Trophoblast cell (in vitro differentiated cells and primary cell): ENCODE results near the gene ATG7.

Experiments used
- DNase-seq, 2 donors: peaks; one replicate each; pipeline ENCODE4 v3.0.0-alpha.2; 2016
- H2AFZ ChIP-seq: 2 replicates; pipeline ENCODE4 v1.6.1; 2013; ENCODE audit warnings: low read length, moderate library complexity, mild to moderate bottlenecking; ENCODE audit not compliant: insufficient read depth, poor library complexity
- H2AK5ac ChIP-seq: 2 replicates; pipeline ENCODE4 v1.6.1; 2013; ENCODE audit warnings: mild to moderate bottlenecking, low read length
- H2BK120ac ChIP-seq: 2 replicates; pipeline ENCODE4 v1.6.1; 2013; ENCODE audit warnings: low read length, mild to moderate bottlenecking, moderate library complexity; ENCODE audit not compliant: insufficient read depth, poor library complexity
- H2BK12ac ChIP-seq: 2 replicates; pipeline ENCODE4 v1.6.1; 2013; ENCODE audit warnings: mild to moderate bottlenecking, low read length, moderate library complexity
- H2BK5ac ChIP-seq: 2 replicates; pipeline ENCODE4 v1.6.1; 2013; ENCODE audit warnings: low read length, low read depth, moderate library complexity, mild to moderate bottlenecking; ENCODE audit not compliant: poor library complexity
- H3K14ac ChIP-seq: 2 replicates; pipeline ENCODE4 v1.6.1; 2013; ENCODE audit warnings: mild to moderate bottlenecking, low read length
- H3K18ac ChIP-seq: 2 replicates; pipeline ENCODE4 v1.6.1; 2013; ENCODE audit warnings: mild to moderate bottlenecking, low read length
- H3K23ac ChIP-seq: 2 replicates; pipeline ENCODE4 v1.6.1; 2013; ENCODE audit warnings: low read length
- H3K27ac ChIP-seq: 2 replicates; pipeline ENCODE4 v1.5.1; 2013; ENCODE audit warnings: low read depth, mild to moderate bottlenecking, inconsistent platforms, low read length, moderate library complexity
- H3K27me3 ChIP-seq: 2 replicates; pipeline ENCODE4 v1.6.1; 2013; ENCODE audit warnings: inconsistent platforms, mild to moderate bottlenecking, low read length, moderate library complexity; ENCODE audit not compliant: insufficient read depth
- H3K36me3 ChIP-seq, 2 experiments: 1 replicate in 1 of 2; 2 replicates in 1 of 2; pipeline ENCODE4 v1.6.1; 2013; ENCODE audit warnings: low read length in 2 of 2, mild to moderate bottlenecking in 2 of 2, moderate library complexity in 1 of 2; ENCODE audit not compliant: insufficient read depth in 2 of 2, control insufficient read depth in 1 of 2
- H3K4ac ChIP-seq: 2 replicates; pipeline ENCODE4 v1.6.1; 2013; ENCODE audit warnings: low read depth, mild to moderate bottlenecking, low read length, moderate library complexity
- H3K4me1 ChIP-seq, 2 experiments: 1 replicate in 1 of 2; 2 replicates in 1 of 2; pipeline ENCODE4 v1.6.1; 2013; ENCODE audit warnings: low read length in 2 of 2, mild to moderate bottlenecking in 2 of 2, moderate library complexity in 1 of 2; ENCODE audit not compliant: insufficient read depth in 2 of 2, control insufficient read depth in 1 of 2
- H3K4me2 ChIP-seq: 2 replicates; pipeline ENCODE4 v1.6.1; 2013; ENCODE audit warnings: inconsistent platforms, mild to moderate bottlenecking, low read length, moderate library complexity
- H3K4me3 ChIP-seq: 2 replicates; pipeline ENCODE4 v1.5.1; 2013; ENCODE audit warnings: mild to moderate bottlenecking, low read depth, low read length, inconsistent platforms
- H3K79me1 ChIP-seq: one replicate; pipeline ENCODE4 v1.6.1; 2013; ENCODE audit warnings: low read length
- H3K79me2 ChIP-seq: 2 replicates; pipeline ENCODE4 v1.6.1; 2013; ENCODE audit warnings: low read length, mild to moderate bottlenecking; ENCODE audit not compliant: control insufficient read depth, insufficient read depth, poor library complexity
- H3K9ac ChIP-seq: 2 replicates; pipeline ENCODE4 v1.6.1; 2013; ENCODE audit warnings: mild to moderate bottlenecking, low read length
- H3K9me3 ChIP-seq: 2 replicates; pipeline ENCODE4 v1.6.1; 2013; ENCODE audit warnings: low read depth, mild to moderate bottlenecking, control low read depth, inconsistent platforms, low read length; ENCODE audit not compliant: insufficient read depth
- H4K12ac ChIP-seq: 2 replicates; pipeline ENCODE4 v1.6.1; 2013; ENCODE audit warnings: low read depth, mild to moderate bottlenecking, low read length, moderate library complexity
- H4K8ac ChIP-seq: 2 replicates; pipeline ENCODE4 v1.6.1; 2013; ENCODE audit warnings: low read depth, mild to moderate bottlenecking, low read length, moderate library complexity
- H4K91ac ChIP-seq: one replicate; pipeline ENCODE4 v1.6.1; 2013; ENCODE audit warnings: low read depth, mild to moderate bottlenecking, low read length, moderate library complexity
- WGBS: extraction: QIAGEN DNeasy Blood & Tissue Kit; methylation state at CpG from one replicate; pipeline ENCODE4 v1.1.7; 2013; ENCODE audit warnings: missing lambda C conversion rate; ENCODE audit not compliant: insufficient read length, insufficient coverage; ENCODE audit errors: extremely low coverage; 5-methylcytosine and 5-hydroxymethylcytosine counted together

ATG7 gene

GRCh38 chr3:11356269-11356668, 84.1 kb downstream of the ATG7 start:
- no peak overlapping the region for H3K9ac ChIP-seq
- H3K4ac ChIP-seq: no peak overlapping the region
- no peak for DNase-seq
- no peaks in the 10 kb centered on the region for H3K79me1 ChIP-seq
- no peak overlapping the region for H3K23ac ChIP-seq
- peaks cover 10 to 15% of the 10 kb centered on the region in 2 experiments for H3K36me3 ChIP-seq
- H3K4me2 ChIP-seq: no peak overlapping the region
- H4K12ac ChIP-seq: no peak overlapping the region
- no peaks in the 10 kb centered on the region for H3K79me2 ChIP-seq
- H3K18ac ChIP-seq: no peak overlapping the region
- no peak overlapping the region for H2BK12ac ChIP-seq
- no peak overlapping the region for H3K14ac ChIP-seq
- no peak overlapping the region for H4K91ac ChIP-seq
- H2BK120ac ChIP-seq: no peak overlapping the region
- no peaks in the 10 kb centered on the region for H3K9me3 ChIP-seq
- H2AK5ac ChIP-seq: no peak overlapping the region
- H3K27me3 ChIP-seq: no peaks in the 10 kb centered on the region
- no peak overlapping the region for H2AFZ ChIP-seq
- no peak overlapping the region for H3K27ac ChIP-seq
- no peak overlapping the region for H4K8ac ChIP-seq
- no peak overlapping the region for H3K4me3 ChIP-seq
- H3K4me1 ChIP-seq: no peaks in the 10 kb centered on the region
- no peak overlapping the region for H2BK5ac ChIP-seq
- no CpG with 5 or more reads among the region's 1 CpG for WGBS

- H3K79me2 ChIP-seq: no peaks in the 10 kb centered on the region
- H3K14ac ChIP-seq: no peak overlapping the region
- H3K9me3 ChIP-seq: no peaks in the 10 kb centered on the region
- H3K4me3 ChIP-seq: no peak overlapping the region
- H2BK12ac ChIP-seq: no peak overlapping the region
- no peaks in the 10 kb centered on the region for H3K79me1 ChIP-seq
- H3K36me3 ChIP-seq: peaks cover 17 to 25% of the 10 kb centered on the region in 2 experiments
- H3K23ac ChIP-seq: no peak overlapping the region
- no peak overlapping the region for H3K4me2 ChIP-seq
- H2AK5ac ChIP-seq: no peak overlapping the region
- no peak overlapping the region for H3K4ac ChIP-seq
- H4K8ac ChIP-seq: no peak overlapping the region
- no peak overlapping the region for H4K91ac ChIP-seq
- H2BK5ac ChIP-seq: no peak overlapping the region
- H3K27ac ChIP-seq: no peak overlapping the region
- no peak for DNase-seq
- H4K12ac ChIP-seq: no peak overlapping the region
- no CpG with 5 or more reads among the region's 5 CpGs for whole genome bisulfite sequencing
- no peak overlapping the region for H3K18ac ChIP-seq
- H3K9ac ChIP-seq: no peak overlapping the region
- H2AFZ ChIP-seq: no peak overlapping the region
- H3K27me3 ChIP-seq: no peaks in the 10 kb centered on the region
- peaks cover 0 to 3% of the 10 kb centered on the region in 2 experiments for H3K4me1 ChIP-seq
- H2BK120ac ChIP-seq: no peak overlapping the region
These were observed 90.4 kb downstream of the ATG7 start for GRCh38 chr3:11362600-11362999.

- no peak overlapping the region for H2BK5ac ChIP-seq
- no peak overlapping the region for H3K27ac ChIP-seq
- no peak overlapping the region for H2AFZ ChIP-seq
- H3K4ac ChIP-seq: no peak overlapping the region
- WGBS: no CpG with 5 or more reads among the region's 2 CpGs
- no peaks in the 10 kb centered on the region for H3K27me3 ChIP-seq
- H2BK120ac ChIP-seq: no peak overlapping the region
- H3K4me3 ChIP-seq: no peak overlapping the region
- no peak overlapping the region for H3K14ac ChIP-seq
- H3K4me2 ChIP-seq: no peak overlapping the region
- H4K91ac ChIP-seq: no peak overlapping the region
- H3K79me2 ChIP-seq: no peaks in the 10 kb centered on the region
- H3K4me1 ChIP-seq: peaks cover 0 to 3% of the 10 kb centered on the region in 2 experiments
- H3K9me3 ChIP-seq: no peaks in the 10 kb centered on the region
- H4K12ac ChIP-seq: no peak overlapping the region
- no peak overlapping the region for H4K8ac ChIP-seq
- no peaks in the 10 kb centered on the region for H3K79me1 ChIP-seq
- H2BK12ac ChIP-seq: no peak overlapping the region
- no peak overlapping the region for H2AK5ac ChIP-seq
- peaks cover 15 to 19% of the 10 kb centered on the region in 2 experiments for H3K36me3 ChIP-seq
- no peak overlapping the region for H3K18ac ChIP-seq
- H3K23ac ChIP-seq: no peak overlapping the region
- no peak overlapping the region for H3K9ac ChIP-seq
- DNase-seq: no peak
These were observed 91.5 kb downstream of the ATG7 start for GRCh38 chr3:11363715-11364114.

GRCh38 chr3:11364181-11364580, 92.0 kb downstream of the ATG7 start:
- Histone ChIP-seq H3K9ac (no peak overlapping the region), H2AFZ (no peak overlapping the region), H2BK5ac (no peak overlapping the region), H4K12ac (no peak overlapping the region), H3K4ac (no peak overlapping the region), H3K23ac (no peak overlapping the region), H3K36me3 (peaks cover 15 to 19% of the 10 kb centered on the region in 2 experiments), H2BK12ac (no peak overlapping the region), H3K9me3 (no peaks in the 10 kb centered on the region), H3K79me2 (no peaks in the 10 kb centered on the region), H3K27me3 (no peaks in the 10 kb centered on the region), H3K4me2 (no peak overlapping the region), H2AK5ac (no peak overlapping the region), H4K8ac (no peak overlapping the region), H3K14ac (no peak overlapping the region), H4K91ac (no peak overlapping the region), H3K27ac (no peak overlapping the region), H2BK120ac (no peak overlapping the region), H3K4me1 (peaks cover 0 to 3% of the 10 kb centered on the region in 2 experiments), H3K18ac (no peak overlapping the region), H3K79me1 (no peaks in the 10 kb centered on the region), H3K4me3 (no peak overlapping the region)
- DNase-seq: no peak
- WGBS: no CpG with 5 or more reads among the region's 2 CpGs
